Keratinocyte (primary cell): ENCODE data around the gene TLL2. TPM values are rescaled to one million over a fixed set of nuclear protein-coding genes. Genes with fewer than 3 reads are reported as not detected.
"Not testable (repeated sequence)": the region's sequence is repeated elsewhere in the genome, so short reads cannot be mapped to it uniquely, and the experiment has no call there.

ENCODE experiments used
- DNase-seq: peaks from one replicate; pipeline ENCODE4 v3.0.0-alpha.2; 2011; ENCODE audit warnings: low read depth, missing footprints, low spot score
- FAIRE-seq: peaks from 2 replicates; lab custom pipeline; 2011; peaks lifted over from hg19 to GRCh38; lab: Jason Lieb, UNC
- H2AFZ ChIP-seq: 2 replicates; pipeline ENCODE4 v1.6.0; 2012; ENCODE audit warnings: low read length, control low read depth, inconsistent platforms; ENCODE audit not compliant: control insufficient read depth
- H3K27ac ChIP-seq: 2 replicates; pipeline ENCODE4 v1.5.1; 2011; ENCODE audit warnings: low read length; ENCODE audit not compliant: control insufficient read depth, insufficient read depth
- H3K27me3 ChIP-seq: 3 replicates; pipeline ENCODE4 v1.6.0; 2011; ENCODE audit warnings: low read length; ENCODE audit not compliant: control insufficient read depth, insufficient read depth; ENCODE audit errors: extremely low read depth
- H3K36me3 ChIP-seq, 2 experiments: 2 replicates in 1 of 2; 3 replicates in 1 of 2; pipeline ENCODE4 v1.5.1; 2011; ENCODE audit warnings: low read length in 2 of 2, mild to moderate bottlenecking in 1 of 2; ENCODE audit not compliant: control insufficient read depth in 2 of 2, insufficient read depth in 2 of 2; ENCODE audit errors: extremely low read depth in 1 of 2
- H3K4me1 ChIP-seq: 3 replicates; pipeline ENCODE4 v1.5.1; 2011; ENCODE audit warnings: low read length; ENCODE audit not compliant: control insufficient read depth, insufficient read depth; ENCODE audit errors: extremely low read depth
- H3K4me2 ChIP-seq: 3 replicates; pipeline ENCODE4 v1.6.0; 2011; ENCODE audit warnings: low read depth, low read length; ENCODE audit not compliant: control insufficient read depth, insufficient read depth; ENCODE audit errors: extremely low read depth
- H3K4me3 ChIP-seq, 3 experiments: fragments of 200-600 bp in 1 of 3; sonication (generic) in 1 of 3; 2 replicates in 2 of 3; 3 replicates in 1 of 3; pipeline ENCODE4 v1.5.1; 2011 to 2016; ENCODE audit warnings: low read length in 3 of 3, mild to moderate bottlenecking in 3 of 3, control low read depth in 2 of 3, inconsistent platforms in 1 of 3, low read depth in 1 of 3, mixed read lengths in 1 of 3, mixed run types in 1 of 3, moderate library complexity in 1 of 3; ENCODE audit not compliant: control insufficient read depth in 2 of 3, insufficient read depth in 2 of 3; ENCODE audit errors: extremely low read depth in 1 of 3
- H3K79me2 ChIP-seq: 2 replicates; pipeline ENCODE4 v1.6.0; 2012; ENCODE audit warnings: low read length; ENCODE audit not compliant: control insufficient read depth, insufficient read depth
- H3K9ac ChIP-seq: 3 replicates; pipeline ENCODE4 v1.6.0; 2011; ENCODE audit warnings: low read length; ENCODE audit not compliant: control insufficient read depth, insufficient read depth; ENCODE audit errors: extremely low read depth
- H3K9me1 ChIP-seq: 3 replicates; pipeline ENCODE4 v1.6.0; 2011; ENCODE audit warnings: low read length; ENCODE audit not compliant: control insufficient read depth, insufficient read depth; ENCODE audit errors: extremely low read depth
- H3K9me3 ChIP-seq: 2 replicates; pipeline ENCODE4 v1.5.1; 2012; ENCODE audit warnings: low read depth, low read length; ENCODE audit not compliant: control insufficient read depth
- H4K20me1 ChIP-seq: 3 replicates; pipeline ENCODE4 v1.6.0; 2011; ENCODE audit warnings: low read length; ENCODE audit not compliant: control insufficient read depth, insufficient read depth; ENCODE audit errors: extremely low read depth
- CTCF ChIP-seq, 3 experiments: IDR thresholded peaks in 1 of 3; conservative IDR thresholded peaks in 1 of 3; optimal IDR thresholded peaks in 1 of 3; 2 replicates in 2 of 3; 3 replicates in 1 of 3; pipeline versions ENCODE3 to v1.5.1; 2011; ENCODE audit warnings: low read length in 3 of 3, mild to moderate bottlenecking in 3 of 3, moderate library complexity in 2 of 3, control low read depth in 1 of 3, inconsistent platforms in 1 of 3; ENCODE audit not compliant: insufficient read depth in 2 of 3; ENCODE audit errors: extremely low read depth in 1 of 3
- EZH2 ChIP-seq: IDR thresholded peaks from one replicate; pipeline ENCODE4 v1.6.1; 2012; ENCODE audit warnings: inconsistent platforms, mild to moderate bottlenecking, low read length, moderate library complexity
- dilution Hi-C: fragments of 300-500 bp; cut with MboI; formaldehyde crosslinking; loops from one replicate; pipeline ENCODE4 v1.7.0; 2020; ENCODE audit warnings: low sequenced_read_pairs; ENCODE audit not compliant: extremely low pct_ligation_motif_present
- polyA plus RNA-seq, 5 experiments: library from polyadenylated mRNA; depleted of rRNA in 3 of 5; stranded (reverse) in 3 of 5; stranded (forward) in 1 of 5; unstranded in 1 of 5; fragments of >200 nt; gene quantifications; 1 replicate in 1 of 5; 2 replicates in 3 of 5; 3 replicates in 1 of 5; pipeline versions ENCODE4 v1.2.1 to v1.2.3, GENCODE V29; 2011 to 2012; ENCODE audit warnings: missing spikeins in 2 of 5, low read depth in 1 of 5, low replicate concordance in 1 of 5

TLL2 gene
- polyA plus RNA-seq, 1 donor (not counting 4 experiments of a cell fraction or from before 2014, with no cell fraction given) = 0.83 TPM

DNA sequence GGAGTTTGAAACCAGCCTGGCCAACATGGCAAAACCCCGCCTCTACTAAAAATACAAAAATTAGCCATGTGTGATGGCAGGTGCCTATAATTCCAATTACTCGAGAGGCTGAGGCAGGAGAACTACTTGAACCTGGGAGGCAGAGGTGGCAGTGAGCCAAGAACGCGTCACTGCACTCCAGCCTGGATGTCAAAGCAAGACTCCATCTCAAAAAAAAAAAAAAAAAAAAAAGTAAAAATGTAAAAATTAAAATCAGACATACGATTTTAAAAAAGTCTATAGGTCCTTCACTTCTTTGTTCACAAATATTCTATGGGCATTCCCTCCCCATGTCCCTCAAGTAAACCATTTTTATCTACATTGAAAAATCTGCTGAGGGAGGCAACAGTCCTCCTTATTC lies 34.9 kb upstream of the TLL2 start:
- FAIRE-seq = no peak
- H3K36me3 ChIP-seq = peaks cover 11 to 14% of the 10 kb centered on the region in 2 experiments

GRCh38 chr10:96545558-96545957 lies 31.8 kb upstream of the TLL2 start:
- H3K27ac ChIP-seq, H3K4me3 ChIP-seq, DNase-seq, H3K27me3 ChIP-seq, FAIRE-seq, H2AFZ ChIP-seq, H3K9ac ChIP-seq, H3K9me3 ChIP-seq, H3K9me1 ChIP-seq, H3K4me1 ChIP-seq, H4K20me1 ChIP-seq, dilution Hi-C loops, H3K4me2 ChIP-seq: not testable (repeated sequence)
- peaks cover 5 to 13% of the 10 kb centered on the region in 2 experiments for H3K36me3 ChIP-seq
- H3K79me2 ChIP-seq = peaks cover 15% of the 10 kb centered on the region

More for the DNA sequence above, 34.9 kb upstream of the TLL2 start:
- no peak overlapping the region for H3K9ac ChIP-seq
- H3K4me2 ChIP-seq = no peak overlapping the region
- H3K4me1 ChIP-seq = no peaks in the 10 kb centered on the region
- dilution Hi-C loops = no loop called here
- no peak overlapping the region for H3K4me3 ChIP-seq
- H3K79me2 ChIP-seq = peaks cover 10% of the 10 kb centered on the region
- no peak overlapping the region for H3K27ac ChIP-seq
- H3K9me1 ChIP-seq = no peaks in the 10 kb centered on the region
- no peaks in the 10 kb centered on the region for H3K27me3 ChIP-seq
- TF ChIP-seq CTCF (optimal IDR thresholded peaks at IDR 0.05 in 1 of 3, IDR thresholded peaks at IDR 0.05 in 1 of 3, conservative IDR thresholded peaks at IDR 0.05 in 1 of 3; ENCODE audit: extremely low read depth in 1 of 3, insufficient read depth in 2 of 3, low read length in 3 of 3) = no peak
- TF ChIP-seq EZH2 = no peak
- no peaks in the 10 kb centered on the region for H3K9me3 ChIP-seq
- DNase-seq = no peak
- no peak overlapping the region for H2AFZ ChIP-seq
- no peaks in the 10 kb centered on the region for H4K20me1 ChIP-seq

DNA sequence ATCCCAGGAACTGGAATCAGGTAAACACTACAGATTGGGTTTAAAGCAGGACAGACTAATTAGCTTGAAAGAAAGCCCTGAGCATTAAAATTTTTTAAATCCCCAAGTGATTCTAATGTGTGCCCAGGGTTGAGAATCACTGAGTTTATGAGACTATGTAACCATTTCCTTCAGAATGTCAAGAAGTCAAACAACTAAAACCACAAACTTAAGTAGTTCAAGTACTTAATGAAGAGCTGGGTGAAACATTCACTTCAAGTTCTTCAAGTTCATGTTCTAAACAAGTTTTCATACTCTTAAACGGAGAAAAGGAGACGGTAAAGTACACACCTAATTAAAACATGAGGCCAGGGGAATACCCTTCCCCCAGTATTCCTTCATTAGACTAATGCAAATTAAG lies 28.2 kb upstream of the TLL2 start:
- no peaks in the 10 kb centered on the region for H4K20me1 ChIP-seq
- H3K79me2 ChIP-seq = peaks cover 31% of the 10 kb centered on the region
- no peak overlapping the region for H3K27ac ChIP-seq
- FAIRE-seq (peak; percentile 9), DNase-seq (no peak)
- no peak overlapping the region for H3K9ac ChIP-seq
- TF ChIP-seq CTCF (optimal IDR thresholded peaks at IDR 0.05 in 1 of 3, IDR thresholded peaks at IDR 0.05 in 1 of 3, conservative IDR thresholded peaks at IDR 0.05 in 1 of 3; ENCODE audit: extremely low read depth in 1 of 3, insufficient read depth in 2 of 3, low read length in 3 of 3) = no peak
- no peak for TF ChIP-seq EZH2
- dilution Hi-C loops = no loop called here
- H3K9me1 ChIP-seq = no peaks in the 10 kb centered on the region
- H3K4me1 ChIP-seq = peaks cover 4% of the 10 kb centered on the region
- H3K4me3 ChIP-seq = no peak overlapping the region
- H3K4me2 ChIP-seq = no peak overlapping the region
- H3K27me3 ChIP-seq = no peaks in the 10 kb centered on the region
- H3K9me3 ChIP-seq = no peaks in the 10 kb centered on the region
- H3K36me3 ChIP-seq = peaks cover 8 to 9% of the 10 kb centered on the region in 2 experiments
- no peak overlapping the region for H2AFZ ChIP-seq
